GM10266 (cell line): ENCODE results near the gene FAF2.

Experiments
- DNase-seq: peaks from one replicate; pipeline ENCODE4 v3.0.0; 2012; ENCODE audit errors: extremely low spot score
- CTCF ChIP-seq: IDR thresholded peaks from 2 replicates; pipeline ENCODE4 v1.5.1; 2012; ENCODE audit warnings: mild to moderate bottlenecking, low read depth; ENCODE audit not compliant: control insufficient read depth, insufficient read depth; ENCODE audit errors: missing control alignments

FAF2 gene

GRCh38 chr5:176552332-176552869 is 104.2 kb downstream of the FAF2 start:
- TF ChIP-seq CTCF = no peak
- no peak for DNase-seq

- no peak for TF ChIP-seq CTCF
- DNase-seq = no peak
Measured at GRCh38 chr5:176553260-176554085, 105.3 kb downstream of the FAF2 start.

GRCh38 chr5:176557846-176558245 is 109.7 kb downstream of the FAF2 start:
- no peak for TF ChIP-seq CTCF
- no peak for DNase-seq
